HepG2 (cell line): ENCODE results near the gene CEBPZOS. TPM values are rescaled to one million over a fixed set of nuclear protein-coding genes. Genes with fewer than 3 reads are reported as not detected.

ENCODE experiments used
- CBX2 ChIP-seq, 2 experiments: fragments of 200-600 bp in 1 of 2; sonication (generic); formaldehyde crosslinking in 1 of 2; IDR thresholded peaks; 2 replicates each; pipeline versions ENCODE4 v1.7.0 to v1.8.1; 2018 to 2022; ENCODE audit warnings: low read depth in 2 of 2, low read length in 1 of 2, mild to moderate bottlenecking in 1 of 2, missing genetic modification reagents in 1 of 2
- E2F1 ChIP-seq: sonication (generic); formaldehyde crosslinking; IDR thresholded peaks from 2 replicates; pipeline ENCODE4 v1.5.0; 2020; ENCODE audit warnings: missing genetic modification reagents
- HMG20A ChIP-seq: IDR thresholded peaks from 2 replicates; pipeline ENCODE4 v1.6.1; 2016; ENCODE audit warnings: borderline replicate concordance
- PTBP1 ChIP-seq: fragments of 200-400 bp; formaldehyde crosslinking; IDR thresholded peaks from 2 replicates; pipeline ENCODE4 v1.6.1; 2018; ENCODE audit warnings: low read length, low read depth; ENCODE audit not compliant: poor library complexity, severe bottlenecking
- RBM22 ChIP-seq: fragments of 200-400 bp; formaldehyde crosslinking; optimal IDR thresholded peaks from 2 replicates; pipeline ENCODE3; 2017; ENCODE audit warnings: mild to moderate bottlenecking, low read length, moderate library complexity
- SETDB1 ChIP-seq: sonication (generic); formaldehyde crosslinking; IDR thresholded peaks from 2 replicates; pipeline ENCODE4 v1.5.1; 2020; ENCODE audit warnings: missing genetic modification reagents, mild to moderate bottlenecking, borderline replicate concordance
- SIN3B ChIP-seq: fragments of 150-350 bp; IDR thresholded peaks from 2 replicates; pipeline ENCODE4 v1.6.1; 2014; ENCODE audit warnings: low read length
- TAF1 ChIP-seq: sonication (generic); formaldehyde crosslinking; IDR thresholded peaks from 2 replicates; pipeline ENCODE4 v1.4.0; 2020; ENCODE audit warnings: missing genetic modification reagents
- XRCC5 ChIP-seq: fragments of 200-400 bp; formaldehyde crosslinking; optimal IDR thresholded peaks from 2 replicates; pipeline ENCODE3; 2017; ENCODE audit warnings: mild to moderate bottlenecking, low read length
- ZBED4 ChIP-seq: sonication (generic); formaldehyde crosslinking; IDR thresholded peaks from 2 replicates; pipeline ENCODE4 v1.4.0; 2020; ENCODE audit warnings: missing genetic modification reagents, borderline replicate concordance
- ZHX2 ChIP-seq, 2 experiments: sonication (generic) in 1 of 2; formaldehyde crosslinking in 1 of 2; IDR thresholded peaks; 2 replicates each; pipeline versions ENCODE4 v1.6.1 to v1.9.0; 2014 to 2022; ENCODE audit warnings: antibody characterized with exemption in 1 of 2, borderline replicate concordance in 1 of 2, inconsistent platforms in 1 of 2, low read depth in 1 of 2, missing genetic modification reagents in 1 of 2
- ZNF3 ChIP-seq: IDR thresholded peaks from 2 replicates; pipeline ENCODE4 v1.7.0; 2017; ENCODE audit warnings: inconsistent platforms
- ZNF326 ChIP-seq: sonication (generic); formaldehyde crosslinking; IDR thresholded peaks from 2 replicates; pipeline ENCODE4 v1.4.0; 2020; ENCODE audit warnings: missing genetic modification reagents, borderline replicate concordance
- ZNF503 ChIP-seq: sonication (generic); formaldehyde crosslinking; IDR thresholded peaks from 2 replicates; pipeline ENCODE4 v1.4.0; 2020; ENCODE audit warnings: missing genetic modification reagents
- ZNF570 ChIP-seq: sonication (generic); formaldehyde crosslinking; IDR thresholded peaks from 2 replicates; pipeline ENCODE4 v1.4.0; 2020; ENCODE audit warnings: mild to moderate bottlenecking, missing genetic modification reagents, borderline replicate concordance
- polyA plus RNA-seq, 8 experiments: library from polyadenylated mRNA; depleted of rRNA in 3 of 8; stranded (reverse) in 7 of 8; unstranded in 1 of 8; fragments of >200 nt; fragmentation: Illumina TruSeq in 4 of 8; extraction: Trizol in 4 of 8; gene quantifications; 2 replicates each; pipeline versions ENCODE4 v1.2.1 to v1.2.3, GENCODE V29; 2011 to 2016; ENCODE audit warnings: low read depth in 4 of 8, missing spikeins in 1 of 8, mixed read lengths in 1 of 8; ENCODE audit not compliant: insufficient read depth in 1 of 8
- total RNA-seq, 5 experiments: library from RNA; depleted of rRNA; stranded (reverse); fragments of >200 nt; fragmentation: Illumina TruSeq; extraction: Trizol; gene quantifications; 2 replicates each; pipeline ENCODE4 v1.2.3, GENCODE V29; 2016; ENCODE audit warnings: low read depth in 1 of 5

Gene CEBPZOS
- total and polyA plus RNA-seq, 2 of the 13 experiments (the other 11 are each of a cell fraction or from before 2014, with no cell fraction given) = 18.6 to 44.7 TPM

- no peak for TF ChIP-seq ZBED4 (CRISPR knock-in tag)
- no peak for TF ChIP-seq PTBP1
- no peak; the same call in 1 of the 2 replicates for TF ChIP-seq TAF1 (CRISPR knock-in tag)
- TF ChIP-seq SIN3B = no peak
- TF ChIP-seq ZNF326 (CRISPR knock-in tag) = no peak
- no peak for TF ChIP-seq RBM22
- no peak for TF ChIP-seq ZHX2 (IDR thresholded peaks at IDR 0.05; ENCODE audit: low read depth)
- TF ChIP-seq ZHX2 (CRISPR knock-in tag; IDR thresholded peaks at IDR 0.05; ENCODE audit: borderline replicate concordance) = no peak
- no peak for TF ChIP-seq E2F1
- TF ChIP-seq ZNF503 (CRISPR knock-in tag) = no peak
- TF ChIP-seq ZNF570 (CRISPR knock-in tag) = no peak
- TF ChIP-seq XRCC5 = no peak
- no peak for TF ChIP-seq CBX2 (IDR thresholded peaks at IDR 0.05; ENCODE audit: low read depth, low read length)
- no peak for TF ChIP-seq CBX2 (CRISPR knock-in tag; IDR thresholded peaks at IDR 0.05; ENCODE audit: low read depth)
- no peak for TF ChIP-seq SETDB1 (CRISPR knock-in tag)
- no peak for TF ChIP-seq ZNF3
- no peak for TF ChIP-seq HMG20A (CRISPR knock-in tag)
Observed at GRCh38 chr2:37156071-37156856, 40.0 kb upstream of the CEBPZOS start (continued).
